ENCODE measurements around the gene ELL. TPM values are rescaled to one million over a fixed set of nuclear protein-coding genes. Genes with fewer than 3 reads are reported as not detected.

Gene ELL
- total and polyA plus RNA-seq, 9 of the 15 experiments (the other 6 are each of a cell fraction or from before 2014, with no cell fraction given) = 0.24 to 22.5 (median 4.1) TPM

- TF ChIP-seq NEUROD1 (IDR thresholded peaks at IDR 0.05; ENCODE audit: borderline replicate concordance, low read depth, low read length, partially characterized antibody) (no peak), HES1 (IDR thresholded peaks at IDR 0.05; ENCODE audit: low read depth) (no peak), ZNF707 (CRISPR knock-in tag; conservative IDR thresholded peaks at IDR 0.05) (no peak), ZNF3 (CRISPR knock-in tag; IDR thresholded peaks at IDR 0.05) (no peak), LARP7 (IDR thresholded peaks at IDR 0.05) (no peak), MEIS2 (IDR thresholded peaks at IDR 0.05; ENCODE audit: partially characterized antibody) (no peak), RAD51 (IDR thresholded peaks at IDR 0.05; ENCODE audit: borderline replicate concordance, low read depth) (no peak), KAT7 (CRISPR knock-in tag; IDR thresholded peaks at IDR 0.05; ENCODE audit: borderline replicate concordance) (no peak), ZNF609 (CRISPR knock-in tag; IDR thresholded peaks at IDR 0.05; ENCODE audit: borderline replicate concordance) (0 out of 2 replicates have a peak, but pooled peaks have one; percentile 65), STAT5B (CRISPR knock-in tag; IDR thresholded peaks at IDR 0.05) (no peak), SP2 (IDR thresholded peaks at IDR 0.05; ENCODE audit: extremely low read depth, low read depth, low read length, poor library complexity, severe bottlenecking) (no peak), TFAP4 (CRISPR knock-in tag; IDR thresholded peaks at IDR 0.05; ENCODE audit: borderline replicate concordance) (0 out of 2 replicates have a peak, but pooled peaks have one; percentile 23), ATF4 (CRISPR knock-in tag; IDR thresholded peaks at IDR 0.05) (peak; percentile 82; the same call in 1 of the 2 replicates), ZNF644 (tag; IDR thresholded peaks at IDR 0.05; ENCODE audit: low read depth) (no peak), ZNF431 (CRISPR knock-in tag; IDR thresholded peaks at IDR 0.05) (no peak), CHAMP1 (IDR thresholded peaks at IDR 0.05) (no peak)
Observed at GRCh38 chr19:18478545-18479311, 43.1 kb downstream of the ELL start (continued).
